SK-N-MC (cell line): ENCODE data around the gene TRRAP.

Source experiments
- DNase-seq: peaks from one replicate; pipeline ENCODE4 v3.0.0-alpha.2; 2011; ENCODE audit warnings: low read depth, low spot score
- H3K27ac ChIP-seq: fragments of 200-600 bp; sonication (generic); 2 replicates; pipeline ENCODE4 v1.5.1; 2016; ENCODE audit warnings: mixed run types
- H3K36me3 ChIP-seq: fragments of 200-600 bp; sonication (generic); 2 replicates; pipeline ENCODE4 v1.6.1; 2017; ENCODE audit warnings: antibody characterized with exemption, low read length, mixed read lengths; ENCODE audit not compliant: insufficient read depth
- H3K4me3 ChIP-seq: fragments of 200-600 bp; sonication (generic); 2 replicates; pipeline ENCODE4 v1.5.1; 2016
- H3K9ac ChIP-seq: fragments of 200-600 bp; sonication (generic); 2 replicates; pipeline ENCODE4 v1.8.0; 2017; ENCODE audit warnings: mixed run types, mixed read lengths; ENCODE audit not compliant: insufficient read length
- H3K9me3 ChIP-seq: fragments of 200-600 bp; sonication (generic); 2 replicates; pipeline ENCODE4 v1.6.1; 2017; ENCODE audit warnings: low read depth, mild to moderate bottlenecking, antibody characterized with exemption, low read length, moderate library complexity, mixed read lengths
- EZH2 ChIP-seq: fragments of 200-600 bp; sonication (generic); IDR thresholded peaks from one replicate; pipeline ENCODE4 v1.6.1; 2017; ENCODE audit warnings: antibody characterized with exemption
- FOXP2 ChIP-seq: optimal IDR thresholded peaks from 2 replicates; pipeline ENCODE3; 2011; ENCODE audit warnings: mild to moderate bottlenecking, moderate library complexity; ENCODE audit not compliant: insufficient read depth; ENCODE audit errors: extremely low read length, control extremely low read depth
- POLR2AphosphoS5 ChIP-seq: IDR thresholded peaks from 2 replicates; pipeline ENCODE4 v1.6.1; 2012; ENCODE audit warnings: mild to moderate bottlenecking, low read depth, low read length, borderline replicate concordance

TRRAP gene

GRCh38 chr7:98988641-98989040 lies 110.3 kb downstream of the TRRAP start:
- no peak overlapping the region for H3K27ac ChIP-seq
- H3K36me3 ChIP-seq = peaks cover 96% of the 10 kb centered on the region
- H3K9me3 ChIP-seq = no peaks in the 10 kb centered on the region
- no peak overlapping the region for H3K4me3 ChIP-seq
- no peak for DNase-seq
- no peak overlapping the region for H3K9ac ChIP-seq
- TF ChIP-seq EZH2 (no peak), POLR2AphosphoS5 (no peak), FOXP2 (no peak)

- peaks cover 96% of the 10 kb centered on the region for H3K36me3 ChIP-seq
- no peak overlapping the region for H3K4me3 ChIP-seq
- no peak for TF ChIP-seq POLR2AphosphoS5
- no peak for TF ChIP-seq EZH2
- no peak for TF ChIP-seq FOXP2
- no peak overlapping the region for H3K27ac ChIP-seq
- DNase-seq = no peak
- no peaks in the 10 kb centered on the region for H3K9me3 ChIP-seq
- no peak overlapping the region for H3K9ac ChIP-seq
Measured at GRCh38 chr7:98990356-98990755, 112.0 kb downstream of the TRRAP start.

- TF ChIP-seq POLR2AphosphoS5 (no peak), EZH2 (no peak), FOXP2 (no peak)
- Histone ChIP-seq H3K9me3 (no peaks in the 10 kb centered on the region), H3K27ac (no peak overlapping the region), H3K36me3 (peaks cover 96% of the 10 kb centered on the region), H3K9ac (no peak overlapping the region), H3K4me3 (no peak overlapping the region)
- DNase-seq = no peak
Measured at GRCh38 chr7:98991141-98991540, 112.8 kb downstream of the TRRAP start.

GRCh38 chr7:98992076-98992475 lies 113.7 kb downstream of the TRRAP start:
- TF ChIP-seq FOXP2 (no peak), EZH2 (no peak)
- DNase-seq = no peak
- H3K4me3 ChIP-seq = no peak overlapping the region
- no peaks in the 10 kb centered on the region for H3K9me3 ChIP-seq
- peaks cover 90% of the 10 kb centered on the region for H3K36me3 ChIP-seq
- H3K27ac ChIP-seq = no peak overlapping the region
- no peak overlapping the region for H3K9ac ChIP-seq

- no peak for DNase-seq
- peaks cover 78% of the 10 kb centered on the region for H3K36me3 ChIP-seq
- TF ChIP-seq FOXP2 = no peak
- TF ChIP-seq EZH2 = no peak
- TF ChIP-seq POLR2AphosphoS5 = no peak
Measured at GRCh38 chr7:98993024-98993897, 114.9 kb downstream of the TRRAP start.

GRCh38 chr7:98994046-98994944 lies 116.0 kb downstream of the TRRAP start:
- H3K4me3 ChIP-seq = no peak overlapping the region
- DNase-seq = no peak
- TF ChIP-seq EZH2 (no peak), POLR2AphosphoS5 (no peak), FOXP2 (no peak)
- H3K27ac ChIP-seq = no peak overlapping the region
- H3K36me3 ChIP-seq = peaks cover 78% of the 10 kb centered on the region
- H3K9me3 ChIP-seq = no peaks in the 10 kb centered on the region
- H3K9ac ChIP-seq = no peak overlapping the region

More at GRCh38 chr7:98993024-98993897, 114.9 kb downstream of the TRRAP start:
- H3K9me3 ChIP-seq = no peaks in the 10 kb centered on the region
- H3K9ac ChIP-seq = no peak overlapping the region
- H3K27ac ChIP-seq = no peak overlapping the region
- H3K4me3 ChIP-seq = no peak overlapping the region

GRCh38 chr7:98995111-98995510 lies 116.8 kb downstream of the TRRAP start:
- H3K9ac ChIP-seq = no peak overlapping the region
- no peaks in the 10 kb centered on the region for H3K9me3 ChIP-seq
- DNase-seq = no peak
- H3K4me3 ChIP-seq = no peak overlapping the region
- TF ChIP-seq EZH2 (no peak), FOXP2 (no peak), POLR2AphosphoS5 (no peak)
- peaks cover 77% of the 10 kb centered on the region for H3K36me3 ChIP-seq
- H3K27ac ChIP-seq = no peak overlapping the region

- H3K9ac ChIP-seq = no peak overlapping the region
- peaks cover 78% of the 10 kb centered on the region for H3K36me3 ChIP-seq
- H3K4me3 ChIP-seq = no peak overlapping the region
- no peak overlapping the region for H3K27ac ChIP-seq
- no peaks in the 10 kb centered on the region for H3K9me3 ChIP-seq
- no peak for TF ChIP-seq EZH2
- TF ChIP-seq POLR2AphosphoS5 = no peak
- DNase-seq = no peak
Measured at GRCh38 chr7:98995523-98996149, 117.3 kb downstream of the TRRAP start.
